H9 (cell line): Measurements from ENCODE around the gene POU3F2. TPM values are rescaled to one million over a fixed set of nuclear protein-coding genes. Genes with fewer than 3 reads are reported as not detected.

Experiments
- DNase-seq: peaks from one replicate; pipeline ENCODE4 v3.0.0-alpha.2; 2017
- H2AFZ ChIP-seq: one replicate; pipeline ENCODE4 v1.6.1; 2013; ENCODE audit warnings: mild to moderate bottlenecking, low read length, control low read depth, moderate library complexity
- H2AK5ac ChIP-seq: 2 replicates; pipeline ENCODE4 v1.6.1; 2013; ENCODE audit warnings: low read length, control low read depth, mixed read lengths; ENCODE audit not compliant: insufficient read length
- H2BK120ac ChIP-seq: one replicate; pipeline ENCODE4 v1.6.1; 2013; ENCODE audit warnings: low read depth, mild to moderate bottlenecking, low read length, control low read depth, inconsistent platforms; ENCODE audit not compliant: poor library complexity, severe bottlenecking
- H2BK12ac ChIP-seq: 2 replicates; pipeline ENCODE4 v1.6.1; 2013; ENCODE audit warnings: low read length, control low read depth, mixed read lengths, low read depth; ENCODE audit not compliant: insufficient read length
- H2BK15ac ChIP-seq: 2 replicates; pipeline ENCODE4 v1.6.1; 2013; ENCODE audit warnings: low read depth, low read length, control low read depth
- H2BK20ac ChIP-seq: one replicate; pipeline ENCODE4 v1.6.1; 2013; ENCODE audit warnings: low read depth, mild to moderate bottlenecking, low read length, control low read depth, inconsistent platforms; ENCODE audit not compliant: poor library complexity, severe bottlenecking
- H2BK5ac ChIP-seq: 2 replicates; pipeline ENCODE4 v1.6.1; 2013; ENCODE audit warnings: low read length, control low read depth, mixed read lengths; ENCODE audit not compliant: insufficient read length
- H3K14ac ChIP-seq: 2 replicates; pipeline ENCODE4 v1.6.1; 2013; ENCODE audit warnings: low read length, control low read depth; ENCODE audit not compliant: insufficient read depth
- H3K18ac ChIP-seq: 2 replicates; pipeline ENCODE4 v1.6.1; 2013; ENCODE audit warnings: low read depth, mild to moderate bottlenecking, mixed read lengths, low read length, control low read depth; ENCODE audit not compliant: insufficient read length
- H3K23ac ChIP-seq: 2 replicates; pipeline ENCODE4 v1.6.1; 2013; ENCODE audit warnings: low read length, control low read depth, mixed read lengths, low read depth; ENCODE audit not compliant: insufficient read length
- H3K23me2 ChIP-seq: 2 replicates; pipeline ENCODE4 v1.6.1; 2013; ENCODE audit warnings: low read depth, mild to moderate bottlenecking, mixed read lengths, low read length, control low read depth; ENCODE audit not compliant: insufficient read length, poor library complexity, severe bottlenecking
- H3K27ac ChIP-seq: 2 replicates; pipeline ENCODE4 v1.5.1; 2013; ENCODE audit warnings: low read length, control low read depth, mixed read lengths, low read depth; ENCODE audit not compliant: insufficient read length
- H3K27me3 ChIP-seq: 2 replicates; pipeline ENCODE4 v1.6.1; 2013; ENCODE audit warnings: low read length, control low read depth, inconsistent platforms; ENCODE audit not compliant: insufficient read depth
- H3K4ac ChIP-seq: 2 replicates; pipeline ENCODE4 v1.6.1; 2013; ENCODE audit warnings: low read depth, mild to moderate bottlenecking, control low read depth, inconsistent platforms, low read length, moderate library complexity
- H3K4me1 ChIP-seq: 2 replicates; pipeline ENCODE4 v1.6.1; 2013; ENCODE audit warnings: low read length, control low read depth, inconsistent platforms; ENCODE audit not compliant: insufficient read depth
- H3K4me2 ChIP-seq: 2 replicates; pipeline ENCODE4 v1.6.1; 2013; ENCODE audit warnings: low read length, control low read depth, mixed read lengths; ENCODE audit not compliant: insufficient read length, insufficient read depth
- H3K56ac ChIP-seq: 2 replicates; pipeline ENCODE4 v1.6.1; 2013; ENCODE audit warnings: low read depth, mild to moderate bottlenecking, mixed read lengths, low read length, control low read depth; ENCODE audit not compliant: insufficient read length
- H3K79me1 ChIP-seq: 2 replicates; pipeline ENCODE4 v1.6.1; 2013; ENCODE audit warnings: low read depth, mild to moderate bottlenecking, moderate library complexity, low read length, control low read depth, inconsistent platforms; ENCODE audit not compliant: insufficient read depth, poor library complexity, severe bottlenecking
- H3K79me2 ChIP-seq: 2 replicates; pipeline ENCODE4 v1.6.1; 2013; ENCODE audit warnings: low read length, control low read depth, inconsistent platforms; ENCODE audit not compliant: insufficient read depth
- H3K9ac ChIP-seq: 2 replicates; pipeline ENCODE4 v1.6.1; 2013; ENCODE audit warnings: low read length, control low read depth, mixed read lengths; ENCODE audit not compliant: insufficient read length; ENCODE audit errors: extremely low read depth
- H3K9me3 ChIP-seq: one replicate; pipeline ENCODE4 v1.6.1; 2013; ENCODE audit warnings: low read depth, low read length, inconsistent platforms; ENCODE audit not compliant: control insufficient read depth
- H3T11ph ChIP-seq: one replicate; pipeline ENCODE4 v1.6.1; 2013; ENCODE audit warnings: mild to moderate bottlenecking, low read length, control low read depth, inconsistent platforms
- H4K20me1 ChIP-seq: one replicate; pipeline ENCODE4 v1.6.1; 2013; ENCODE audit not compliant: control insufficient read depth, insufficient read length, insufficient read depth
- H4K5ac ChIP-seq: 2 replicates; pipeline ENCODE4 v1.6.1; 2013; ENCODE audit warnings: low read depth, mild to moderate bottlenecking, mixed read lengths, low read length, control low read depth; ENCODE audit not compliant: insufficient read length
- H4K8ac ChIP-seq: replicated peaks from 2 replicates; pipeline ENCODE4 v1.6.1; 2013; ENCODE audit warnings: low read length, control low read depth, mixed read lengths, low read depth; ENCODE audit not compliant: insufficient read length
- H4K91ac ChIP-seq: 2 replicates; pipeline ENCODE4 v1.6.1; 2013; ENCODE audit warnings: low read depth, mild to moderate bottlenecking, moderate library complexity, mixed read lengths, low read length, control low read depth; ENCODE audit not compliant: insufficient read length
- H3K27ac Mint-ChIP-seq, 3 experiments: 2 replicates in 2 of 3; 3 replicates in 1 of 3; pipeline ENCODE4 v1.8.0; 2020 to 2021; ENCODE audit warnings: mixed read lengths in 3 of 3, mild to moderate bottlenecking in 1 of 3, moderate library complexity in 1 of 3
- H3K27me3 Mint-ChIP-seq: 2 replicates; pipeline ENCODE4 v1.8.0; 2021; ENCODE audit warnings: low read depth, mild to moderate bottlenecking, moderate library complexity, mixed read lengths
- H3K36me3 Mint-ChIP-seq, 3 experiments: 2 replicates in 2 of 3; 3 replicates in 1 of 3; pipeline ENCODE4 v1.8.0; 2020 to 2021; ENCODE audit warnings: low read depth in 3 of 3, mixed read lengths in 3 of 3; ENCODE audit not compliant: insufficient read depth in 1 of 3
- H3K4me1 Mint-ChIP-seq, 2 experiments: 2 replicates each; pipeline ENCODE4 v1.8.0; 2020; ENCODE audit warnings: mixed read lengths in 2 of 2
- H3K4me3 Mint-ChIP-seq, 2 experiments: 2 replicates in 1 of 2; 3 replicates in 1 of 2; pipeline ENCODE4 v1.8.0; 2020 to 2021; ENCODE audit warnings: mild to moderate bottlenecking in 2 of 2, mixed read lengths in 2 of 2, moderate library complexity in 1 of 2
- H3K9me3 Mint-ChIP-seq, 2 experiments: 2 replicates in 1 of 2; 3 replicates in 1 of 2; pipeline ENCODE4 v1.8.0; 2020; ENCODE audit warnings: mild to moderate bottlenecking in 2 of 2, mixed read lengths in 2 of 2, moderate library complexity in 1 of 2
- WGBS: extraction: QIAGEN DNeasy Blood & Tissue Kit; methylation state at CpG from one replicate; pipeline ENCODE4 v1.1.7; 2013; ENCODE audit warnings: missing lambda C conversion rate, low lambda C conversion rate, mixed read lengths; ENCODE audit not compliant: insufficient read length; ENCODE audit errors: extremely low coverage; 5-methylcytosine and 5-hydroxymethylcytosine counted together
- total RNA-seq: library from RNA; stranded (reverse); gene quantifications from 2 replicates; pipeline ENCODE4 v1.2.1, GENCODE V29; 2021
- TF ChIP-seq, protein P1 (sequence below): fragments of 200-600 bp; sonication (generic); conservative IDR thresholded peaks from 3 replicates; pipeline ENCODE4 v1.8.0; 2021; ENCODE audit warnings: antibody characterized with exemption, mild to moderate bottlenecking

Gene POU3F2
- total RNA-seq, 1 experiment from 2014 or later: 0.09 TPM

DNA sequence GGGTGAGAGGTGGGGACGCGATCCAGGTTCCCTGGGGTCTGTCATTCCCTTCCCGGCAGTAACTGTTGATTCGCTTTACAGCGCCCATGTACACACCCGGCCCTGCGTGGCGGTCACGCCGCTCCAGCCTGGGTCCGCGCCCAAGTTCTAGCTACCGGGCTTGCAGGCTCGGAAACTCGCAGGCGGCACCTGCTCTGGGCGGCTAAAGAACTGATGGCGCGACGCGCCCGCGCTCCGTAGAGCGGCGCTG, 1.4 kb upstream of the POU3F2 start:
- Histone ChIP-seq H4K20me1 (no peaks in the 10 kb centered on the region), H4K8ac (no peak overlapping the region), H3K79me2 (no peaks in the 10 kb centered on the region), H3K79me1 (no peaks in the 10 kb centered on the region), H2AK5ac (no peak overlapping the region), H3K23me2 (peaks cover 34% of the 10 kb centered on the region), H3K4me2 (peak overlapping the region; percentile 75), H3K4me1 (peaks cover 8% of the 10 kb centered on the region; the same call in 1 of the 2 replicates), H3K4ac (no peak overlapping the region), H2AFZ (no peak overlapping the region), H3K9me3 (no peaks in the 10 kb centered on the region), H2BK20ac (no peak overlapping the region), H3T11ph (no peak overlapping the region), H4K91ac (no peak overlapping the region), H4K5ac (no peak overlapping the region), H3K9ac (no peak overlapping the region), H3K27me3 (peaks cover 80% of the 10 kb centered on the region), H2BK12ac (no peak overlapping the region), H3K27ac (no peak overlapping the region), H3K18ac (no peak overlapping the region), H3K14ac (no peak overlapping the region), H2BK120ac (no peak overlapping the region), H3K56ac (no peak overlapping the region), H2BK5ac (no peak overlapping the region), H2BK15ac (no peak overlapping the region), H3K23ac (no peak overlapping the region)
- H3K27me3 Mint-ChIP-seq: peaks cover 98% of the 10 kb centered on the region
- peak overlapping the region; percentile 71 to 85 for H3K4me3 Mint-ChIP-seq
- no peak overlapping the region for H3K27ac Mint-ChIP-seq
- DNase-seq: peak; percentile 66
- TF ChIP-seq, protein P1, sequence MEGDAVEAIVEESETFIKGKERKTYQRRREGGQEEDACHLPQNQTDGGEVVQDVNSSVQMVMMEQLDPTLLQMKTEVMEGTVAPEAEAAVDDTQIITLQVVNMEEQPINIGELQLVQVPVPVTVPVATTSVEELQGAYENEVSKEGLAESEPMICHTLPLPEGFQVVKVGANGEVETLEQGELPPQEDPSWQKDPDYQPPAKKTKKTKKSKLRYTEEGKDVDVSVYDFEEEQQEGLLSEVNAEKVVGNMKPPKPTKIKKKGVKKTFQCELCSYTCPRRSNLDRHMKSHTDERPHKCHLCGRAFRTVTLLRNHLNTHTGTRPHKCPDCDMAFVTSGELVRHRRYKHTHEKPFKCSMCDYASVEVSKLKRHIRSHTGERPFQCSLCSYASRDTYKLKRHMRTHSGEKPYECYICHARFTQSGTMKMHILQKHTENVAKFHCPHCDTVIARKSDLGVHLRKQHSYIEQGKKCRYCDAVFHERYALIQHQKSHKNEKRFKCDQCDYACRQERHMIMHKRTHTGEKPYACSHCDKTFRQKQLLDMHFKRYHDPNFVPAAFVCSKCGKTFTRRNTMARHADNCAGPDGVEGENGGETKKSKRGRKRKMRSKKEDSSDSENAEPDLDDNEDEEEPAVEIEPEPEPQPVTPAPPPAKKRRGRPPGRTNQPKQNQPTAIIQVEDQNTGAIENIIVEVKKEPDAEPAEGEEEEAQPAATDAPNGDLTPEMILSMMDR: 0 out of 3 replicates have a peak, but pooled peaks have one; percentile 24
- WGBS: no CpG with 5 or more reads among the region's 26 CpGs
- H3K4me1 Mint-ChIP-seq: peaks cover 44 to 62% of the 10 kb centered on the region in 2 experiments
- H3K36me3 Mint-ChIP-seq: no peaks in the 10 kb centered on the region; a peak in 1 of 7 replicates
- peaks cover 0 to 7% of the 10 kb centered on the region in 2 experiments; a peak in 3 of 5 replicates for H3K9me3 Mint-ChIP-seq
